HFFc6 (cell line): ENCODE data around the gene PDCD4. TPM values are rescaled to one million over a fixed set of nuclear protein-coding genes. Genes with fewer than 3 reads are reported as not detected.

Experiments used
- DNase-seq: peaks from one replicate; pipeline ENCODE4 v3.0.0-alpha.2; 2018
- H3K27ac Mint-ChIP-seq: 2 replicates; pipeline ENCODE4 v1.8.0; 2020; ENCODE audit warnings: mild to moderate bottlenecking, mixed read lengths
- H3K27me3 Mint-ChIP-seq: 2 replicates; pipeline ENCODE4 v1.8.0; 2021; ENCODE audit warnings: mild to moderate bottlenecking, moderate library complexity, mixed read lengths; ENCODE audit not compliant: insufficient read depth
- H3K36me3 Mint-ChIP-seq: 2 replicates; pipeline ENCODE4 v1.8.0; 2021; ENCODE audit warnings: low read depth, mixed read lengths
- H3K4me1 Mint-ChIP-seq: 2 replicates; pipeline ENCODE4 v1.8.0; 2020; ENCODE audit warnings: low read depth, mixed read lengths
- H3K4me3 Mint-ChIP-seq: 2 replicates; pipeline ENCODE4 v1.8.0; 2020; ENCODE audit warnings: mild to moderate bottlenecking, moderate library complexity, mixed read lengths
- H3K9me3 Mint-ChIP-seq: 2 replicates; pipeline ENCODE4 v1.8.0; 2020; ENCODE audit warnings: mild to moderate bottlenecking, mixed read lengths
- CTCF ChIP-seq: fragments of 200-600 bp; sonication (generic); IDR thresholded peaks from 2 replicates; pipeline ENCODE4 v1.5.0; 2021; ENCODE audit warnings: antibody characterized with exemption, mild to moderate bottlenecking
- total RNA-seq, 6 experiments: library from RNA; stranded (reverse); fragmentation: NEBNext Ultra II Directional; extraction: Animal tissue kit (Norgen Biotek cat#: 25700); gene quantifications; 2 replicates in 1 of 6; 3 replicates in 5 of 6; pipeline ENCODE4 v1.2.3, GENCODE V29; 2021

PDCD4 gene
- total RNA-seq, 6 experiments from 2014 or later = 56.0 to 85.6 (median 72.8) TPM

- Mint-ChIP-seq H3K9me3 (no peaks in the 10 kb centered on the region), H3K27me3 (peaks cover 6% of the 10 kb centered on the region), H3K4me1 (peaks cover 49% of the 10 kb centered on the region), H3K4me3 (no peak overlapping the region), H3K27ac (peak overlapping the region; percentile 25; the same call in 1 of the 2 replicates), H3K36me3 (no peaks in the 10 kb centered on the region)
- no peak for TF ChIP-seq CTCF
- DNase-seq = no peak
These were observed 3.8 kb upstream of the PDCD4 start for GRCh38 chr10:110867807-110868465.

DNA sequence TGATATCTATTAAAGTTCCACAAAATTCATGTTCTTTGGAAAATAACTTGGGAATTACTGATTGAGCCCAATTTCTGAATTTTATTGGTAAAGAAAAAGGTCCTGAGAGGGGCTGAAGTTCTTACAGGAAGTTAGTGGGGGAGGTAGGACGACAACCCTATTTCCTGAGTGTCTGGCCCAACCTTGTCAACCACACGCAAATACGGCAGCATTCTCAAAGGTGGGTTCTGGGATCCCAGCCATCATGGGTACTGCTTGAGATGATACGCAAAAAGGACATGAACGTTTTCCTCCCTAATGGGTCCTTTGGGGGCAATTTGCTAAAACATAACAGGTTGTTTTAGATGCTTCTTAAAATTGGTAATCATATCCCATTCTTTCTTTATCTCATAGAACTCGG lies 2.7 kb upstream of the PDCD4 start:
- peaks cover 53% of the 10 kb centered on the region for H3K4me1 Mint-ChIP-seq
- H3K4me3 Mint-ChIP-seq = no peak overlapping the region
- TF ChIP-seq CTCF = no peak
- no peaks in the 10 kb centered on the region for H3K9me3 Mint-ChIP-seq
- DNase-seq = no peak
- peaks cover 6% of the 10 kb centered on the region for H3K27me3 Mint-ChIP-seq
- no peaks in the 10 kb centered on the region for H3K36me3 Mint-ChIP-seq
- no peak overlapping the region for H3K27ac Mint-ChIP-seq

- no peak for DNase-seq
- H3K27me3 Mint-ChIP-seq = peaks cover 6% of the 10 kb centered on the region
These were observed 868 bp upstream of the PDCD4 start for GRCh38 chr10:110870823-110871297.

GRCh38 chr10:110872145-110872983 lies 636 bp downstream of the PDCD4 start:
- Mint-ChIP-seq H3K9me3 (no peaks in the 10 kb centered on the region), H3K27me3 (peaks cover 6% of the 10 kb centered on the region), H3K36me3 (no peaks in the 10 kb centered on the region), H3K27ac (peak overlapping the region; percentile 88), H3K4me3 (peak overlapping the region; percentile 94), H3K4me1 (peaks cover 34% of the 10 kb centered on the region)
- peak; percentile 66 for TF ChIP-seq CTCF
- peak; percentile 53 for DNase-seq

More at GRCh38 chr10:110870823-110871297, 868 bp upstream of the PDCD4 start:
- peak overlapping the region; percentile 94 for H3K4me3 Mint-ChIP-seq
- no peak for TF ChIP-seq CTCF
- H3K4me1 Mint-ChIP-seq = peaks cover 43% of the 10 kb centered on the region
- peak overlapping the region; percentile 92 for H3K27ac Mint-ChIP-seq
- H3K9me3 Mint-ChIP-seq = no peaks in the 10 kb centered on the region
- no peaks in the 10 kb centered on the region for H3K36me3 Mint-ChIP-seq

- H3K36me3 Mint-ChIP-seq = no peaks in the 10 kb centered on the region
- H3K9me3 Mint-ChIP-seq = no peaks in the 10 kb centered on the region
- no peak for TF ChIP-seq CTCF
- no peak for DNase-seq
- H3K27me3 Mint-ChIP-seq = peaks cover 6% of the 10 kb centered on the region
- peak overlapping the region; percentile 88 for H3K27ac Mint-ChIP-seq
- H3K4me1 Mint-ChIP-seq = peaks cover 25% of the 10 kb centered on the region
- H3K4me3 Mint-ChIP-seq = peak overlapping the region; percentile 94
These were observed 1.5 kb downstream of the PDCD4 start for GRCh38 chr10:110872984-110873923.
